K562 (cell line): Measurements from ENCODE around the gene DHCR7. TPM values are rescaled to one million over a fixed set of nuclear protein-coding genes. Genes with fewer than 3 reads are reported as not detected.

ENCODE experiments used
- ATAC-seq: fragments of 200-7000 bp; cut with Tn5 transposase; 3 replicates; pipeline ENCODE4 v1.9.1; 2020; ENCODE audit warnings: moderate library complexity
- BruUV-seq: library from RNA; stranded (reverse); fragments of 400-500 nt; replicated peaks from 2 replicates; lab custom pipeline; 2021; lab: Mats Ljungman, UMichigan
- CTCF ChIA-PET: fragments of 300-600 bp; formaldehyde crosslinking; extraction: SDS; loops from one replicate; lab custom pipeline; 2021; ENCODE audit warnings: low intra/inter-chr PET ratio; lab: Yijun Ruan, JAX
- POLR2A ChIA-PET: fragments of 300-600, 350-650 bp; sonication (Branson Sonifier 250); formaldehyde crosslinking; extraction: SDS; loops from one replicate; lab custom pipeline; 2021; ENCODE audit warnings: antibody characterized with exemption, inconsistent platforms; lab: Yijun Ruan, JAX
- DNase-seq, 4 experiments: peaks; one replicate each; pipeline versions ENCODE4 v3.0.0 to v3.0.0-alpha.2; 2011 to 2018; ENCODE audit warnings: low spot score in 3 of 4, mixed read lengths in 3 of 4; ENCODE audit errors: extremely low read depth in 1 of 4
- FAIRE-seq: peaks from 2 replicates; lab custom pipeline; 2011; peaks lifted over from hg19 to GRCh38; lab: Jason Lieb, UNC
- H2AFZ ChIP-seq: 2 replicates; pipeline ENCODE4 v1.6.0; 2011; ENCODE audit warnings: low read depth, low read length, control low read depth, inconsistent platforms
- H3K27ac ChIP-seq: fragments of 200-600 bp; 3 replicates; pipeline ENCODE4 v1.8.0; 2011; ENCODE audit warnings: low read depth, mild to moderate bottlenecking, control low read depth, inconsistent platforms, low read length, moderate library complexity, mixed read lengths; ENCODE audit errors: extremely low read depth
- H3K27me3 ChIP-seq, 2 experiments: fragments of 300-600 bp in 1 of 2; 2 replicates in 1 of 2; 3 replicates in 1 of 2; pipeline versions ENCODE4 v1.6.0 to v1.8.0; 2011; ENCODE audit warnings: inconsistent platforms in 2 of 2, low read length in 2 of 2, mild to moderate bottlenecking in 1 of 2, mixed read lengths in 1 of 2, moderate library complexity in 1 of 2; ENCODE audit not compliant: control insufficient read depth in 2 of 2, insufficient read depth in 2 of 2
- H3K36me3 ChIP-seq: fragments of 300-600 bp; 3 replicates; pipeline ENCODE4 v1.8.0; 2011; ENCODE audit warnings: mild to moderate bottlenecking, low read length, inconsistent platforms; ENCODE audit not compliant: control insufficient read depth, insufficient read depth
- H3K4me1 ChIP-seq, 2 experiments: fragments of 200-600 bp in 1 of 2; replicated peaks in 1 of 2; 2 replicates in 1 of 2; 3 replicates in 1 of 2; pipeline versions ENCODE4 v1.5.1 to v1.8.0; 2011; ENCODE audit warnings: inconsistent platforms in 2 of 2, low read length in 2 of 2, mild to moderate bottlenecking in 1 of 2, mixed read lengths in 1 of 2, moderate library complexity in 1 of 2; ENCODE audit not compliant: control insufficient read depth in 2 of 2, insufficient read depth in 2 of 2
- H3K4me2 ChIP-seq: 2 replicates; pipeline ENCODE4 v1.6.1; 2011; ENCODE audit warnings: low read length, control low read depth, inconsistent platforms, mixed read lengths; ENCODE audit not compliant: insufficient read depth
- H3K4me3 ChIP-seq: fragments of 200-600 bp; sonication (generic), shearing (Covaris generic); 2 replicates; pipeline ENCODE4 v1.5.1; 2016; ENCODE audit warnings: control low read depth, inconsistent platforms
- H3K79me2 ChIP-seq: fragments of 200-600 bp; 3 replicates; pipeline ENCODE4 v1.8.0; 2011; ENCODE audit warnings: low read length, inconsistent platforms; ENCODE audit not compliant: control insufficient read depth, insufficient read depth
- H3K9ac ChIP-seq, 2 experiments: 2 replicates each; pipeline versions ENCODE4 v1.6.0 to v1.6.1; 2011; ENCODE audit warnings: low read depth in 2 of 2, low read length in 2 of 2, control low read depth in 1 of 2, inconsistent platforms in 1 of 2, mild to moderate bottlenecking in 1 of 2, mixed read lengths in 1 of 2; ENCODE audit not compliant: insufficient read depth in 1 of 2
- H3K9me1 ChIP-seq: one replicate; pipeline ENCODE4 v1.6.0; 2011; ENCODE audit warnings: inconsistent platforms, mild to moderate bottlenecking, low read length, moderate library complexity; ENCODE audit not compliant: control insufficient read depth, insufficient read depth
- H3K9me3 ChIP-seq: replicated peaks from 2 replicates; pipeline ENCODE4 v1.5.1; 2011; ENCODE audit warnings: low read depth, low read length, inconsistent platforms; ENCODE audit not compliant: control insufficient read depth, insufficient read depth
- H4K20me1 ChIP-seq: replicated peaks from 2 replicates; pipeline ENCODE4 v1.6.1; 2011; ENCODE audit warnings: low read length, inconsistent platforms, mixed read lengths; ENCODE audit not compliant: control insufficient read depth, insufficient read depth
- CEBPG ChIP-seq, 3 experiments: fragments of 200-800 bp in 1 of 3; sonication (Bioruptor generic) in 1 of 3; sonication (generic) in 1 of 3; formaldehyde crosslinking in 1 of 3; IDR thresholded peaks in 2 of 3; conservative IDR thresholded peaks in 1 of 3; 2 replicates each; pipeline versions ENCODE4 v1.6.1 to v1.8.0; 2016 to 2022; ENCODE audit warnings: missing compliant biosample characterization in 2 of 3, missing genetic modification characterization in 2 of 3, mild to moderate bottlenecking in 1 of 3, missing genetic modification reagents in 1 of 3
- EHMT2 ChIP-seq: fragments of 450-650 bp; IDR thresholded peaks from 2 replicates; pipeline ENCODE4 v1.6.1; 2018; ENCODE audit warnings: antibody characterized with exemption
- GATAD2A ChIP-seq: fragments of 450-650 bp; IDR thresholded peaks from 2 replicates; pipeline ENCODE4 v1.6.1; 2017
- KDM1A ChIP-seq, 2 experiments: fragments of 450-650 bp; IDR thresholded peaks; 2 replicates each; pipeline ENCODE4 v1.6.1; 2016; ENCODE audit warnings: mild to moderate bottlenecking in 2 of 2
- MBD1 ChIP-seq: fragments of 250-450 bp; sonication (Bioruptor Pico); IDR thresholded peaks from 2 replicates; pipeline ENCODE4 v1.8.0; 2022; ENCODE audit warnings: inconsistent platforms
- MXD1 ChIP-seq: fragments of 250-450 bp; sonication (Bioruptor Pico); IDR thresholded peaks from 2 replicates; pipeline ENCODE4 v1.8.0; 2021; ENCODE audit warnings: borderline replicate concordance, mild to moderate bottlenecking, moderate library complexity; ENCODE audit not compliant: poor library complexity, severe bottlenecking
- MYNN ChIP-seq, 2 experiments: sonication (generic); formaldehyde crosslinking in 1 of 2; IDR thresholded peaks; 2 replicates each; pipeline versions ENCODE4 v1.5.0 to v1.6.1; 2016 to 2020; ENCODE audit warnings: antibody characterized with exemption in 1 of 2, missing genetic modification reagents in 1 of 2
- ZBED1 ChIP-seq: IDR thresholded peaks from 2 replicates; pipeline ENCODE4 v1.6.1; 2014
- ZBTB11 ChIP-seq, 3 experiments: fragments of 200-800 bp in 1 of 3; fragments of 250-450 bp in 1 of 3; fragments of 450-650 bp in 1 of 3; sonication (Bioruptor Pico) in 1 of 3; sonication (Bioruptor generic) in 1 of 3; formaldehyde crosslinking in 1 of 3; IDR thresholded peaks; 2 replicates each; pipeline versions ENCODE4 v1.6.1 to v1.8.0; 2016 to 2022; ENCODE audit warnings: mild to moderate bottlenecking in 2 of 3, missing genetic modification characterization in 2 of 3, missing compliant biosample characterization in 1 of 3, moderate library complexity in 1 of 3
- ZBTB5 ChIP-seq: fragments of 450-650 bp; IDR thresholded peaks from 2 replicates; pipeline ENCODE4 v1.6.1; 2017; ENCODE audit warnings: antibody characterized with exemption
- ZNF165 ChIP-seq: fragments of 250-450 bp; sonication (Bioruptor Pico); IDR thresholded peaks from 2 replicates; pipeline ENCODE4 v1.4.0; 2020; ENCODE audit warnings: borderline replicate concordance
- ZNF212 ChIP-seq: fragments of 450-650 bp; formaldehyde crosslinking; IDR thresholded peaks from 2 replicates; pipeline ENCODE4 v1.4.0; 2020; ENCODE audit warnings: mild to moderate bottlenecking
- whole genome bisulfite sequencing: fragments of 100-300 bp; shearing (Covaris generic); methylation state at CpG from one replicate; pipeline ENCODE4 v1.1.6; 2016; ENCODE audit warnings: low coverage, mixed read lengths; ENCODE audit not compliant: insufficient coverage; ENCODE audit errors: missing lambda C conversion rate; 5-methylcytosine and 5-hydroxymethylcytosine counted together
- in situ Hi-C: fragments of 300-500 bp; cut with MboI; formaldehyde crosslinking; loops from 4 replicates; pipeline ENCODE4 v1.15.0; 2018; ENCODE audit warnings: inconsistent platforms, mixed read lengths
- intact Hi-C: fragments of 100-400 bp; cut with micrococcal nuclease; formaldehyde crosslinking; loops from 2 replicates; pipeline ENCODE4 v1.14.2; 2022
- polyA plus RNA-seq, 8 experiments: library from polyadenylated mRNA; depleted of rRNA in 4 of 8; stranded (reverse) in 5 of 8; unstranded in 3 of 8; fragments of >200 nt; fragmentation: Nextera tagmentation in 2 of 8; fragmentation: Illumina TruSeq in 1 of 8; extraction: Ambion mirVana in 2 of 8; extraction: Trizol in 1 of 8; gene quantifications; 2 replicates each; pipeline versions ENCODE4 v1.2.1 to v1.2.3, GENCODE V29; 2011 to 2014; ENCODE audit warnings: inconsistent platforms in 1 of 8, missing spikeins in 1 of 8
- total RNA-seq, 7 experiments: library from RNA; depleted of rRNA in 6 of 7; stranded (reverse); fragments of >200 nt in 6 of 7; fragmentation: Illumina TruSeq in 2 of 7; extraction: Trizol in 2 of 7; gene quantifications; 2 replicates each; pipeline versions ENCODE4 v1.2.1 to v1.2.3, GENCODE V29; 2011 to 2021; ENCODE audit warnings: low replicate concordance in 1 of 7

The DHCR7 gene
- total and polyA plus RNA-seq, 9 of the 15 experiments (the other 6 are each of a cell fraction or from before 2014, with no cell fraction given): 8.4 to 192 (median 82.4) TPM

GRCh38 chr11:71438650-71439049, 9.5 kb downstream of the DHCR7 start:
- intact Hi-C loops: no loop called here
- Histone ChIP-seq H3K79me2 (no peaks in the 10 kb centered on the region; the same call in 2 of the 3 replicates), H3K9me3 (no peaks in the 10 kb centered on the region), H4K20me1 (peaks cover 44% of the 10 kb centered on the region; the same call in 1 of the 2 replicates), H3K27me3 (no peaks in the 10 kb centered on the region), H2AFZ (no peak overlapping the region), H3K9me1 (peaks cover 8% of the 10 kb centered on the region), H3K4me3 (no peak overlapping the region), H3K4me2 (no peak overlapping the region), H3K9ac (no peak overlapping the region; a peak in 1 of 4 replicates), H3K27ac (no peak overlapping the region), H3K4me1 (peaks cover 3 to 12% of the 10 kb centered on the region in 2 experiments; a peak in 3 of 5 replicates), H3K36me3 (peaks cover 94% of the 10 kb centered on the region)
- FAIRE-seq (no peak), DNase-seq (no peak), ATAC-seq (no peak)
- 95% methylated on average over 17 of the region's 19 CpGs for WGBS
- CTCF ChIA-PET: no interaction called here
- no TSS peak for BruUV-seq
- POLR2A ChIA-PET: interaction anchor here (3.6 kb wide), 1 partner anchor 9 kb away, joined by 26 read pairs; the partner anchor contains the start of gene DHCR7
- in situ Hi-C loops: no loop called here
- TF ChIP-seq EHMT2 (no peak), GATAD2A (no peak), MYNN (IDR thresholded peaks at IDR 0.05) (no peak), MYNN (CRISPR knock-in tag; IDR thresholded peaks at IDR 0.05) (no peak), MXD1 (CRISPR knock-in tag) (no peak), CEBPG (CRISPR knock-in tag; IDR thresholded peaks at IDR 0.05) (no peak), CEBPG (tag; conservative IDR thresholded peaks at IDR 0.05 in 1 of 2, IDR thresholded peaks at IDR 0.05 in 1 of 2) (no peak), MBD1 (CRISPR knock-in tag) (no peak), ZBTB5 (no peak), ZBED1 (no peak), ZBTB11 (CRISPR knock-in tag; IDR thresholded peaks at IDR 0.05) (no peak), ZNF165 (no peak), ZNF212 (no peak), KDM1A (IDR thresholded peaks at IDR 0.05) (no peak)
